ENCODE data around the gene CNIH2.
A peak's percentile ranks its signal among the peaks of the same experiment; 100 is the strongest.

Gene CNIH2

DNA sequence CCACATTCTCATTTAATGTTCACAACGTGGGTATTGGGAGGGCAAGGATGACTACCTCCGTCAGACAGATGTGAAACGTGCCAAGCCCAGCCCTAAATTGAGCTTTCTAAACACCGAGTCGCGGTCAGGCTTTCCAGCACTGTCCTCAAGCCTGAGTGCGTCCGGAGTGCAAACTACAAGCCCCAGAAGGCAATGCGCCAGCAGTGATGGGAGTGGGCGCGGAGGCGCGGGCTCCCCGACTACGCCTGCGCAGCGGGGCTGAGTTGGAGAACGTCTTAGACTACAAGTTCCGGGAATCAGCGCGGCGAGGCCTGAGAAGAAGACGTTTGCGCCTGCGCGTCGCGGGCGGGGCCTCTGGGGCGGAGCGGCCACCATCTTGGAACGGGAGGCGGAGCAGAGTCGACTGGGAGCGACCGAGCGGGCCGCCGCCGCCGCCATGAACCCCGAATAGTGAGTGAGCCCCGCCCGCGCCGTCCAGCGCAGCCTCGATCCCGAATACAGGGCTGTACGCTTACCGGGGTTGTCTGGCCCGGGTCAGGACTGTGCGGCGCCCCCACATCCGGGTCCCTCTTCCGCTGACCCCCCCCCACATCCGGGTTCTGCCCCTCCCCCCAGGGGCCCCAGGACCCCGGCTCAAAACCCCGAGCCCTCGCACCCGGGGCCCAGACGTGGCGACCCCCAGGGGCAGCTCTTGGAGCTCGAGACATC is 9.6 kb upstream of the CNIH2 start, which contains the start of gene RAB1B (continued):
- TF ChIP-seq PATZ1 (tag by site-specific recombination; IDR thresholded peaks at IDR 0.05): peak; percentile 73
- peak; percentile 76 for TF ChIP-seq YY2 (tag by site-specific recombination; IDR thresholded peaks at IDR 0.05)
- TF ChIP-seq PRDM10 (tag by site-specific recombination; IDR thresholded peaks at IDR 0.05): peak; percentile 90
- TF ChIP-seq ZNF561 (tag by site-specific recombination; IDR thresholded peaks at IDR 0.05; ENCODE audit: borderline replicate concordance): no peak
- TF ChIP-seq, protein P1, sequence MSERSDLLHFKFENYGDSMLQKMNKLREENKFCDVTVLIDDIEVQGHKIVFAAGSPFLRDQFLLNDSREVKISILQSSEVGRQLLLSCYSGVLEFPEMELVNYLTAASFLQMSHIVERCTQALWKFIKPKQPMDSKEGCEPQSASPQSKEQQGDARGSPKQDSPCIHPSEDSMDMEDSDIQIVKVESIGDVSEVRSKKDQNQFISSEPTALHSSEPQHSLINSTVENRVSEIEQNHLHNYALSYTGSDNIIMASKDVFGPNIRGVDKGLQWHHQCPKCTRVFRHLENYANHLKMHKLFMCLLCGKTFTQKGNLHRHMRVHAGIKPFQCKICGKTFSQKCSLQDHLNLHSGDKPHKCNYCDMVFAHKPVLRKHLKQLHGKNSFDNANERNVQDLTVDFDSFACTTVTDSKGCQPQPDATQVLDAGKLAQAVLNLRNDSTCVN (tag by site-specific recombination; optimal IDR thresholded peaks at IDR 0.05): peak; percentile 61
- TF ChIP-seq KLF16 (tag by site-specific recombination; IDR thresholded peaks at IDR 0.05): 0 out of 2 replicates have a peak, but pooled peaks have one; percentile 44
- no peak for TF ChIP-seq ZNF239 (tag by site-specific recombination; IDR thresholded peaks at IDR 0.05)
- peak; percentile 71; the same call in 1 of the 2 replicates for TF ChIP-seq YY1 (tag by site-specific recombination; IDR thresholded peaks at IDR 0.05)
- TF ChIP-seq HOXC10 (CRISPR knock-in tag; IDR thresholded peaks at IDR 0.05): no peak
- no peak for TF ChIP-seq RBAK (tag by site-specific recombination; IDR thresholded peaks at IDR 0.05)
- TF ChIP-seq ZBTB17 (tag by site-specific recombination; IDR thresholded peaks at IDR 0.05): peak; percentile 85
- no peak for TF ChIP-seq ZNF324 (tag by site-specific recombination; IDR thresholded peaks at IDR 0.05)
- TF ChIP-seq ZFHX2 (tag by site-specific recombination; conservative IDR thresholded peaks at IDR 0.05): peak; percentile 73
- no peak for TF ChIP-seq ZNF785 (tag by site-specific recombination; IDR thresholded peaks at IDR 0.05)

DNA sequence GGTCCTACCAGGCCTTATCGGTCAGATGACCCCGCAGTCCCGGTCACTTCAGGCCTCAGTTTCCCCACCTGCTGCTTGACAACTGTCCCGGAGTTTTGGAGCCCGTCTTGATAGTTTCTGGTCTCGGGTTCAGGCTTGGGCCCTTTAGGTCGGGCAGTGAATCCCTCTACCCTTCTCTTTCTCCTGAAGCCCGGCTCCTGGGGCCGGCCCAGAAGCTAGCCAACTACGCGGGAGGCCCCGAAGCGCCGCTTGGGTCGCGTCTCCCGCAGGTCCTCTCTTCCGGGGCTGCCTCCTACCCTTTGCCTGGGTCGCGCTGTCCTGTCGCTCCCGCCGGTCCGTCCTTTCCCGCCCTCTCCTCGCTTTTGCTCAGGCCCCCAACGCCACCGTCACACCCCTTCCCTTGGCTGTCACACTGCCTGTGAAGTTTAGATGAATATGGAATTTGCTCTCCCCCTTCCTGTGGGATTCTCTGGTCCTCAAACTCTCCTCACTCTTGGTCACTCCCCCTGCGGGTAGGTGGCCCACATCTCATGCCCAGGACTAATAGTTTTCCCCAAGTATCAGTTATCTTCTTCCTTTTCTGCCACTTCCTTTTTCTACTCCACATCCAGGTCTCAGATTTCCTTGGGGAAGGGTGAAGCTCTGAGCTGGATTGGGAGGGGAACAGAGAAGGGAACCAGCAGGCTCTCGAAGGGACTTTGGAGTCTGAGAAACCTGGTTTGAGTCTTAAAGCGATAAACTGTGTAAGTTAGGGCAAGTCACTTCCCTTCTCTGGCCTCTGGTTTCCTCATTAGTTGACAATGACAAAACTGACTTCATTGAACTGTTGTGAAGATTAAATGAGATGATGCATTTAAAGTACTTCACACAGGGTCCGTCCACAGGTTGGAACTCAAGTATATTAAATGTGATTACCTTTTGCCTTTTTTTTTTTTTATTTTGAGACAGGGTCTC is 8.7 kb upstream of the CNIH2 start:
- Histone ChIP-seq H3K36me3 (ENCODE audit: control insufficient read depth in 2 of 2, insufficient read depth in 1 of 2, low read length in 2 of 2) (peaks cover 0 to 66% of the 10 kb centered on the region in 2 experiments; a peak in 2 of 3 replicates), H3K4me1 (ENCODE audit: control insufficient read depth, insufficient read depth, low read length) (peaks cover 2% of the 10 kb centered on the region; the same call in 1 of the 2 replicates), H3K4me3 (ENCODE audit: low read depth, low read length) (peak overlapping the region; percentile 92), H3K27ac (ENCODE audit: extremely low read depth, low read depth, low read length) (peak overlapping the region; percentile 73), H3K9me3 (ENCODE audit: control insufficient read depth, insufficient read depth, low read depth, low read length) (no peaks in the 10 kb centered on the region)
- POLR2A ChIA-PET: interaction anchor here (1.4 to 1.8 kb wide), 4 partner anchors 8 to 20 kb away, joined by 5 to 9 read pairs (median 6); partner anchors contain the start of genes CNIH2 and YIF1A
- CTCF ChIA-PET: interaction anchor here (0.6 to 4.9 kb wide), 2 partner anchors 12 to 46 kb away, joined by 6 to 24 read pairs; no protein-coding TSS in a partner anchor
- TF ChIP-seq ZNF555 (tag by site-specific recombination; conservative IDR thresholded peaks at IDR 0.05) (no peak), ZNF624 (tag by site-specific recombination; IDR thresholded peaks at IDR 0.05) (no peak), ZNF600 (tag by site-specific recombination; IDR thresholded peaks at IDR 0.05) (peak; percentile 63), ZNF76 (tag by site-specific recombination; IDR thresholded peaks at IDR 0.05; ENCODE audit: borderline replicate concordance, low read depth) (no peak), EGR2 (tag by site-specific recombination; IDR thresholded peaks at IDR 0.05; ENCODE audit: low read depth) (no peak), ZNF792 (tag by site-specific recombination; IDR thresholded peaks at IDR 0.05) (no peak), ZBTB17 (tag by site-specific recombination; IDR thresholded peaks at IDR 0.05) (peak; percentile 67; the same call in 1 of the 2 replicates), SP3 (tag by site-specific recombination; IDR thresholded peaks at IDR 0.05) (peak; percentile 9; the same call in 1 of the 2 replicates), ZNF426 (tag by site-specific recombination; IDR thresholded peaks at IDR 0.05) (no peak)
- TF ChIP-seq, protein P2, sequence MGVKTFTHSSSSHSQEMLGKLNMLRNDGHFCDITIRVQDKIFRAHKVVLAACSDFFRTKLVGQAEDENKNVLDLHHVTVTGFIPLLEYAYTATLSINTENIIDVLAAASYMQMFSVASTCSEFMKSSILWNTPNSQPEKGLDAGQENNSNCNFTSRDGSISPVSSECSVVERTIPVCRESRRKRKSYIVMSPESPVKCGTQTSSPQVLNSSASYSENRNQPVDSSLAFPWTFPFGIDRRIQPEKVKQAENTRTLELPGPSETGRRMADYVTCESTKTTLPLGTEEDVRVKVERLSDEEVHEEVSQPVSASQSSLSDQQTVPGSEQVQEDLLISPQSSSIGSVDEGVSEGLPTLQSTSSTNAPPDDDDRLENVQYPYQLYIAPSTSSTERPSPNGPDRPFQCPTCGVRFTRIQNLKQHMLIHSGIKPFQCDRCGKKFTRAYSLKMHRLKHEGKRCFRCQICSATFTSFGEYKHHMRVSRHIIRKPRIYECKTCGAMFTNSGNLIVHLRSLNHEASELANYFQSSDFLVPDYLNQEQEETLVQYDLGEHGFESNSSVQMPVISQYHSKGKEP (tag by site-specific recombination; IDR thresholded peaks at IDR 0.05): no peak
- TF ChIP-seq, protein P3, sequence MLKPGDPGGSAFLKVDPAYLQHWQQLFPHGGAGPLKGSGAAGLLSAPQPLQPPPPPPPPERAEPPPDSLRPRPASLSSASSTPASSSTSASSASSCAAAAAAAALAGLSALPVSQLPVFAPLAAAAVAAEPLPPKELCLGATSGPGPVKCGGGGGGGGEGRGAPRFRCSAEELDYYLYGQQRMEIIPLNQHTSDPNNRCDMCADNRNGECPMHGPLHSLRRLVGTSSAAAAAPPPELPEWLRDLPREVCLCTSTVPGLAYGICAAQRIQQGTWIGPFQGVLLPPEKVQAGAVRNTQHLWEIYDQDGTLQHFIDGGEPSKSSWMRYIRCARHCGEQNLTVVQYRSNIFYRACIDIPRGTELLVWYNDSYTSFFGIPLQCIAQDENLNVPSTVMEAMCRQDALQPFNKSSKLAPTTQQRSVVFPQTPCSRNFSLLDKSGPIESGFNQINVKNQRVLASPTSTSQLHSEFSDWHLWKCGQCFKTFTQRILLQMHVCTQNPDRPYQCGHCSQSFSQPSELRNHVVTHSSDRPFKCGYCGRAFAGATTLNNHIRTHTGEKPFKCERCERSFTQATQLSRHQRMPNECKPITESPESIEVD (tag by site-specific recombination; IDR thresholded peaks at IDR 0.05): no peak
